GM21390 (cell line): Measurements from ENCODE around the gene HLA-B.

Source experiments
- ATAC-seq: cut with Tn5 transposase; IDR thresholded peaks from one replicate; pipeline ENCODE4 v1.9.1; 2021; ENCODE audit not compliant: unreplicated experiment

Gene HLA-B

DNA sequence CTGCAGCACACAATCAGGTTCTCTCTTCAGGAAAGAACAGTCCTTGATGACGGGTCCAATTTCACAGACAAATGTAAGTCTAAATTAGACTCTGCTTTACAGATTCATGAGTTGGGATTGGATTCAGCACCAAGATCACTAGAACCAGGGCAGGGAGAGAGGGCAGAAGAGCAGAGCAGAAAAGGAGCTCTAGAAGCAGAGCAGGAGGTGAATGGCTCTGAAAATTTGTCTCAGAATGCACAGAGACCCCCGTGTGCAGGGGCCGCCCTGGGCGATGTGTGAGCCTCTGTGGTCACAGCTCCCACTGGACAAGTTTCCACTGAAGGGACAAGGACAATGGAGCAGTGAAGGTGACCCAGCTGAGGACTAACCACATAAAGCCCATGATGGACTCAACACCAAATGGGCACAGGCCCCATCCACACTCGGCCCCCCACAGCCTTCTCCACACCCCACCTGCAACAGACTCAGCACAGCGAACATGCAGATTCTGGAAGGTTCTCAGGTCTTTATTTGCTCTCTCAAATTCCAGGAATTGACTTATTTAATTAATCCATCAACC lies 3.5 kb downstream of the HLA-B start:
- ATAC-seq = no peak

DNA sequence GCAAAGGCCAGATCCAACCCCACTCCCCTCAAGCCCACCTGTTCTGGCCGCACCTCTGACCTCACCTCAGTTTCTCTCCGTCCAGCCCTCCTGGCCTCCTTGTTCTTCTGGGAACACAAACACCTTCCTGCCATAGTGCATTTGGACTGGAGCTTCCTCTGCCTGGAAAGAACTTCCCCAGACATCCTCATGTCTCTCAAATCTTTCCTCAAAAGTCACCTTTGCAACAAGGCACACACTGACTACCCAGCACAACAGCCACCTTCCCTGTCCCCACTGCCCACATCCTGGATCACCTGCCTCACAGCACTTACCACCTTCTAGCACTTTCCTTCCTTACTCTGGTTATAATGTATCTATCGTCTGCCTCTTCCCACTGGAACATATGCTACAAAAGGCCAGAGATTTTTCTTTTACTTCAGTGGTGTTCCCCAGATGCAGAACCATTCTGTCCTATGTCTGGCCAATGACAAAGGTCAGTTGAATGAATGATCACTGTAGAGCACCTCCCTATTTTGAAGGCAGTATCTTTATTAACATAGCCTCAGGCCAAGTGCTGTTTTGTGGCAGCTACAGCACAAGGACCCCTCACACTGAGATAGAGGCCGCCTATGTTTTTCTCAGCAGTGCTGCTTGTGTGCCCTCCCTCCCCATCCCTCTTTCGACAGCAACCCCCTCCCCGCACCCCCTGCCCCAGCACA lies 4.1 kb downstream of the HLA-B start:
- ATAC-seq = no peak

DNA sequence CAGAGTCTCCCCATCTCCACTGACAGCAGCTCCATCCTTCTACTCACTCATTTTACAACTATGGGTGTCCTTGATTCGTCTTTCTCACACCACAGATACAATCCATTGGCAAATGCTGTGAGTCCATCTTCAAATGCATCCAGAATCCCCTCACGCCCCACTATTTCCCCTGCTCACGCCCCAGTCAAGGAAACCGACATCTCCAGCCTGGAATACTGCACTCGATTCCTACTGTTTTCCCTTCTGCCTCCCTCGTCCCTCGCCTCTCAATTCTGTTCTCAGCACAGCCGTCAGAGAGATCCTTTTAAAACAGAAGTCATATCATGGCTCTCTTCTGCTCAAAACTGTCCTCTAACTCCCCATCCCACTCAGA lies 4.7 kb downstream of the HLA-B start:
- no peak for ATAC-seq

DNA sequence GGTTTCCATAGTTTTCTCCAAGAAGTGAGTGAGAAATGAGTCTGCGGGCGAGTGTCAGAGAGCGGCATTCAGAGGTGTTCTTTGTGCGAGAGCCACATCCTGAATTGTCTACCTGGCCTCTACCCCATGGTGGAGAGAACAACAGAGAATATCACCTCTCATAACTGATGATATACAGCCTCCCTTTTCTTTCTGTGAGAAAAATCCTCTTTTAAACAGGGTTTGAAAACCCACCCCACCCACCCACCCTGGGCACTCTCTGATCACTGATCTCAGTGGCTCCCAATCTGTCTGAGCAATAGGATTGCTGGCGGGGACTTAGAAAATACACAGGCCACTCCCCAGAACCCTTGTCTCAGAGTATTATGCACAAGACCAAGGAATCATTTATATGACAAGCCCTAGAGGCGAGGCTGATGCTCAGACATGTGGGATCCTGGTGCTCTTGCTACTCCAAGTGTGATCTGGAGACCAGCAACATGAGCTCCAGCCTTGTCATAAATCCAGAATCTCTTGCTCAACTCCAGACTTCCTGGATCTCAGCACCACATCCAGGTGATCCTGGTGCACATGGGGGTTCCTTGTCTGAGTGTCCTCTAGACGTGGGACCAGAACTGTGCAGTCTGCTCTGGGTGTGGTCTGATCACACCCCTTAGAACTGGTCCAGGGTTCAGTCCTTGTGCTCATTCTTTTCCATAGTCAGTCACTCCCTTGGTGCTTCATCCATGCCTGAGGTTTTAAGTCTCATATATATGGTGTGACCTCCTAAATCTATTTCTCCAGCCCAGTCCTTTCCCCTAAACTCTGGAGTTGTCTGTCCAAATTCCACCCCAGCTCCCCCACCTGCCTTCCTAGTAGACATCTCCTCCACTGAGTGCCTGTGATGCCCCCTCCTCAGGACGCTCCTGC lies 5.3 kb downstream of the HLA-B start:
- no peak for ATAC-seq

DNA sequence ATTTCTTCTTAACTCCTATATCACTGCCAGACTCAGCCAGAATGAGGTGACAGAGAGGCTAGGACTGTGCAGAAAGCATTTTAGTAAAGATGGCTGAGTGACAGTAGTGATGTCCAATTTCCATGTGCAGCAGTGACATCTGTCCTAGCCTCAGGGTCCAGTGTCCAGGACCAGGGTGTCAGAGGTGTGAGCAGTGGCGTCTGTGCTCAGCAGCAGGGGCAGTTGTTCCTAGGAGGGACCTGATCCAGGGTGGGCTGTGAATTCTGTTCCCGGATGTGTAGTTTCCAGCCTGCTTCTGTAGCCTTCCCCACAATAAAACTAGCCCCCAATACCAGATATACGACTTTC lies 6.0 kb downstream of the HLA-B start:
- no peak for ATAC-seq

DNA sequence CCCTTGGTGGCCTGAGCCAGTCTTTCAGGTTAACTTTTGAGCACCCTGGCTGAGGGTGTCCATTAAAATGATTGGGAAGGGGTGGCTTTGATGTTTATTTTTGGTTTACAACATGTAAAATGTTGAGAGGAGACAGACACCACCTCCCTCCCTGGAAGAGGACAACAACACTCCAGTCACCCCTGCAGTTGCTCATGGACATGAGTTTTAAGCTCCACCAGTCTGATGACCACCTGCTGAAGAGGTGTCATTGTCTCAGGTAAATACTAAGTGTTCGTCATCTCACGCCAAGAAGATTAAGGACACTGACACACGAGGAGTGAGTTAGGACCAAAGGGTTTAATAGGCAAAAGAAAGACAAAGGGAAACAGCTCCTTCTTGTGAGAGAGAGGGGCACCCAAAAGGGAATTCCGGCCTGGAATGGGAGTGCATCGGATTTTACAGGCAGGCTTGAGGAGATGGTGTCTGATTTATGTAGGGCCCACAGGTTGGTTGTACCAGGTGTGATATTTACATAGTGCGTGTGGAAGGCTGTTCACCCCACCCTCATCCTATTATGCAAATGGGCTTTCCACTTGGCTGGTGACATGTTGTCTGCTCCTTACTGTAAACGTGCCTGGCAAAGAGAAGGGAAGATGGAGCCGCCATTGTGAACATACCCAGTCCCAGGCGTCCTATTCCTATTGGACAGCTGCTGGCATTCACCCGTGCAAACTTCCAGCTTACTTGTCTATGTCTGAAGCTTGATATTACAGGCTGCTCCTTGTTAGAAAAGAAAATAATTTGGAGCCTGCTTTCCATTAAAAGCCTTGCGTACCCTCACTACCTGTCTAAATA lies 6.6 kb downstream of the HLA-B start:
- no peak for ATAC-seq

DNA sequence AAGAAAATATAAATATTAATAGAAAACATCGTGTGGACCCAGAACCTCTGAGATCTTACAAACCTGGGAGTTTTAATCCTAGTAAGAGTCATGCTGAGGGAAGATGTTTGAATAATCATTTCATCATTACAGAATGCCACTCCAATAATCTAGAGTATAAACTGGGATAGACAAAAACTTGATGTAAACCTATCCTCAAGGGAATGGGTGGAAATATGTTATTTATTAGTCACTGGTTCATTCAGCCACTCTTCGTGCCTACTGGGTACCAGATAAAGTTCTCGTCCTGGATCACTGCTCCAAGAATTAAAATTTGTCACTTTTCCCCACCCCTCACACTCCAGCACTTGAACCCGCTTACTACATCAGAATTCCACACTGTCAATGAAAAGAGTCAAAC lies 7.7 kb downstream of the HLA-B start:
- no peak for ATAC-seq

DNA sequence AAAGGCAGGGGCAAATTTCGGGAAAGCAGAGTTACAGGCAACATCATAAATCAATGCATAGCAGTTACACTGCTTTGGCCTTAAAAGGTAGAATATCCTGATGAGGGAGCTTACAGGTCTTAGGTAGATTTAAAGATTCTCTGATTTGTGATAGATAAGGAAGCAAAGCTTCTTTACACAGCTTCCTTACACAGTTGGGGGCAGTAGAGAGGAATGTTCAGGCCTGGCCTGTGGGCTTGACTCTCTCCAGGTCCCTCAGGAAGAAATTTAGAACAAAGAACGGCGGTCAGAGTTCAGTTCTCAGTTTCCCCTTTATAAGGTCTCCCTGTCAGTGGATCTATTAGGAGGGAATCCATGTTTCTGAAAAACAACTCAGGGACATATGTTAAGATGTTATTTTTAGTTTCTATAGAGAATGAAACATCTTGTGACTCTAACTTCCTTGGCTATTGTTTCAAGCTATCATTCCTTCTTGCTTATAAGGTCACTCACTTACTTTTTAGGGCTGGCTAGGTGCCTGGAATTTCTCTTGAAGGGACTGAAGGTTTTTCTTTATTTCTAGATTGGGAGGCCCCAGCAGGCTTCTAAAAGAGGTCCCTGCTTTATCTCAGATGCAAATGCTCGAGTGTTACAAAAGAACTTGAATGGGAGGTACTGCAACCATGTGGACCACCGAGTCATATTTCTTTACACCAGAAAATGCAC lies 11.8 kb downstream of the HLA-B start:
- no peak for ATAC-seq

DNA sequence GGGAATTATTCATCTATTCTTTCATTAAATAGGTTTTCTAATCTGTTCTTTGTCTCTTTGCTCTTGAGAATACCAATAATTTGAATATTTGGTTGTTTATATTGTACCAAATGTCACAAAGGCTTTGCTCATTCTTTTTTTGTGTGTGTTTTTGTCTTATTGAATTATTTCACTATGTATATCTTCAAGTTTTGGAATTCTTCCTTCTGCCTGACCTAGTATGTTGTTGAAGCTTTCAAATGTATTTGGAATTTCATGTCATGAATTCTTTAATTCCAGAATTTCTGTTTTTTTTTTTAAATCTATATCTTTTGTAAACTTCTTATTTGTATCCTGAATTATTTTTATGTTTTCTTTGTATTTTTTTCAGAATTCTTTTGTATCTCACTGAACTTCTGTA lies 16.8 kb downstream of the HLA-B start:
- no peak for ATAC-seq

DNA sequence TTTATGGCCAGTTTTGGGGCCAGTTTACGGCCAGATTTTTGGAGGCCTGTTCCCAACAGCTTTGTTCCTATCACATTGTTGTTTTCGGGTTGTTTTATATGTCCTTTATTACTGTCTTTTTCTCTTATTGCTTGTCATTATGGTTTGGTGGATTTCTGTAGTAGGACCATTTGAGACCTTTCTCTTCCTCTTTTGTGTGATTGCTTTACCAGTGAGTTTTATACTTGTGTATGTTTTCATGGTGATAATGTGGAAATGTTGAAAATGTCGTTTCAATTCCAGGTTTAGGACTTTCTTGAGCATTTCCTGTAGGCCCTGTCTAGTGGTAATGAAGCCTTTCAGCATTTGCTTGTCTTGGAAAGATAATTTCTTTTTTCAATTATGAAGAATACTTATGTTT lies 17.8 kb downstream of the HLA-B start:
- ATAC-seq = no peak

DNA sequence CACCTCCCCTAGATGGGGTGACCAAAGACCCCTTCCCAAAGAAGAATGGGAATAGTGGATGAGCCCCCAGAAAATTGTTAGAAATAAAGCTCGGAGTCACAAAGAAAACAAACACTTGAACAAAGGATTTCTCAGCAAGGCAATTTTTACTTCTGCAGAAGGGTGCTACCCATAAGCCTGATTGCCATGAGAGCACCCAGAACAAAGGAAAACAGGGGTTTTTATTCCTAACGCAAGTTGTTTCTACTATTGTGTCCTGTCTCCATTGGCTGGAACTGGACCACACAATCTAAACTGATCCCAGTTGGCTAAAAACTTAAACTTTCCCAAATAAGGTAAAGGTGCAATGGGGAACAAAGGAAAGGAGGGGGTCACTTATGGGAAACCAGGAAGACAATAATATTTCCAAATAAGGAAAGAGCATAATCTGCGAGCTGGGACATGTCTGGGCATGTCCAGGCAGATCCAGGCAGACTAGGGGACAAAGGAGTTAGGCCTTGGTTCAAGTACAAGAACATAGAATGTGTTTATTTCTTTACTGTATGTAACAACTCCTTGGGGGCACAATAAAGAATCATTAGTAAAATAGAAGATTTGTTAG lies 20.0 kb downstream of the HLA-B start:
- no peak for ATAC-seq

DNA sequence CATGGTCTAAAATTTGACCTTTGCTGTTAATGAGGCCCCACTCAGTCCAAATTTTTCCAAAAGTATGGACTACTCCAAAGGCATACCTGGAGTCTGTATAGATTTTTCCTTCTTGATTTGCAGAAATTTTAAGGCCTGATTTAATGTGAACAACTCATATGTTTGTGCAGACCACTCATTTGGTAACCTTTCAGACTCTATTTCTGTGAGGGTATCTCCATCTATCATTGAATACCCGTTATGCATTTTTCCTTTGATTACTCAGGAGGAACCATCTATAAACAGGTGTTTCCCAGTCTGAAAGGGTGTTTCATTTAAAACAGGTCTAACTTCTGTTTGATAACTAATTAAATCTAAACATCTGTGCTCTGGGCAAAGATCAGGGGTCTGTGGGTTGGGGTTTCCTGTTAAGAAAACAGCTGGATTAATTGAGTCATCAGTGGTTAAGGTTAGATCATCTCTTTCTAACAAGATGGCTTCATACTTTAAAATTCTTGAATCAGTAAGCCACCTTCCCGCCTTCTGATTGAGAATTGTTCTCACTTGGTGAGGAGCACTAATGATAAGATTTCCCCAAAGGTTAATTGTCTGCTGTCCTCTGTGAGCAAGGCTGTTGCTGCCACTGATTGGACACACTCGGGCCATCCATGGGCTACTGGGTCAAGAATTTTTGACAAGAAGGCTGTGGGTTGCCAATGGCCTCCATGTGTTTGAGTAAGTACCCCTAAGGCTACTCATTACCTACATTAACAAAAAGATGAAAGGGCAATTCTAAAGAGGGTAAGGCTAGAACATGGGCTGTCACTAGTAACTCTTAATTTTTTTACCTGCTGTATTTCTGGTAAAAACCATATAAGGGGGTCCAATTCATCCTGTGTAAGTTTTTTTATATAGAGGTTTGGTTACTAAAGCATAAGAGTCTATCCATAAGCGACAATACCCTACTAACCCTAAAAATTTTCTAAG lies 24.1 kb downstream of the HLA-B start:
- ATAC-seq = no peak

DNA sequence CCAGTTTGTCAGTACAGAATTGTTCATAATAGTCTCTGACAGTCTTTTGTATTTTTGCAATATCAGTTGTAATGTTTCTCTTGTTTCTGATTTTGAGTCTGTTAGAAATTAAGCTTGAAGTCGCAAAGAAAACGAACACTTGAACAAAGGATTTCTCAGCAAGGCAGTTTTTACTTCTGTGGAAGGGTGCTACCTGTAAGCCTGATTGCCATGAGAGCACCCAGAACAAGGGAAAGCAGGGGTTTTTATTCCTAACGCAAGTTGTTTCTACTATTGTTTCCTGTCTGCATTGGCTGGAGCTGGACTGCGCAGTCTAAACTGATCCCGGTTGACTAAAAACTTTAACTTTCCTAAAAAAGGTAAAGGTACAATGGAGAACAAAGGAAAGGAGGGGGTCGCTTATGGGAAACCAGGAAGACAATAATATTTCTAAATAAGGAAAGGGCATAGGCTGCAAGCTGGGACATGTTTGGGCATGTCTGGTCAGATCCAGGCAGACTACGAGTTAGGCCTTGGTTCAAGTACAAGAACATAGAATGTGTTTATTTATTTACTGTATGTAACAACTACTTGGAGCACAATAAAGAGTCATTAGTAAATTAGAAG lies 28.5 kb downstream of the HLA-B start:
- ATAC-seq = no peak

DNA sequence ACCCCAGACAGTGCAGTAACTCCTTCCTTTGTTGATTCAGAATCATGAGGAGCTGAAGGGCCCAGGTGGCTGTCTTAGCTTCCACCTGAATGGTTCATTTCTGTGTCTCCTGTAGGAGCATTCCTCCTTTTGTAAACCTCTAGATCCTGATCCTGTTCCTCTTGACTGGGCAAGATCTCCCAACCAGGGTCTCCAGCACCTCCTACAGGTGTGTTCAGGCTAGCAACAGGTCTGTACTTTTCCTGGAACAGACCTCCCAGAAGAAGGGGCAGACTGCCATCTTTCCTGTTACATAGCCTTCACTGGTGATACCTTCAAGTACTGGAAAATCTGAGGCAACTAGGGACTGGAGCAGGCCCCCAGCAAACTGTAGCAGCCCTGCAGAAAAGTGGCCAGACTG lies 35.2 kb downstream of the HLA-B start:
- no peak for ATAC-seq

DNA sequence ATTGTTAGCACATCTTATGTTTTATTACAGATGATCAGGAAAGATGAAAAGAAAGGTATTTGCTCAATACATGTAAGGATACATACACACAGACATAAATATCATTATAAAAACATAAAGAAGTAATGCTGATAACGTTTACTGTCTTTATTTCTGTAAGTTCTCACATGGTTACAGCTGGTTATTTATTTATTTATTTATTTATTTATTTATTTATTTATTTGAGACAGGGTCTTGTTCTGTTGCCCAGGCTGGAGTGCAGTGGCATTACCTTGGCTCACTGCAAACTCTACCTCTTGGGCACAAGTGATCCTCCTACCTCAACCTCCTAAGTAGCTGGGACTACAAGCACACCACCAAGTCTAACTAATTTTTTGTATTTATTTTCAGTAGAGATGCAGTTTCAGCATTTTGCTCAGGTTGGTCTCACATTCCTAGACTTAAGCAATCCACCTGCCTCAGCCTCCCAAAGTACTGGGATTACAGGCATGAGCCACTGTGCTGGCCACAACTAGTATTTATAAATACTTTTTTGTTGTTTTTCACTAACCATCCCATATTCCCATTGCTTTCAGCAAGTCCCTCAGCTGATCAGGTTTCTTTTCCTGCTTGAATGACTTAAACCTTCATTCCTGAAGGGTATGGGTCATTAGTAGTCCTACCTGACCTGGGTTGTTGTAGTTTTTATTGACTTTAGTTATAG lies 35.8 kb downstream of the HLA-B start:
- no peak for ATAC-seq

DNA sequence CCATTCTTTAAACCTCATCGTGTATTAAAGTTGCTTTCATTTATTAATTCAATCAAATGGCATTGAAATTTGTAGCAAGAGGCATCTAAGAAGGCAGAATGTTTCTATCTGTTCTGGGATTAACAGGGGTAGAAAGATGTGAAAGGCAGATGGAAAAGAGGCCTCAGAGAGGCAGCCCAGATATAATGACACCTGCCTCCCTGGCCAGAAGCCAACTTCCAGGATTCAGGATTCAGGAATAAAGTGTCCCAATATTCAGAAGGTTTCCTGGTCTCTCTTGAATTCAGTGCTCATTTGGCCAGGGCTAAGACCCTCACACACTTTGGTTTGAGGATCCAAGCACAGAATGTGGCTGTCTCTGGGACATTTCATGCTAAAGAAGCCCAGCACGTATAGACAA lies 39.9 kb downstream of the HLA-B start:
- no peak for ATAC-seq

DNA sequence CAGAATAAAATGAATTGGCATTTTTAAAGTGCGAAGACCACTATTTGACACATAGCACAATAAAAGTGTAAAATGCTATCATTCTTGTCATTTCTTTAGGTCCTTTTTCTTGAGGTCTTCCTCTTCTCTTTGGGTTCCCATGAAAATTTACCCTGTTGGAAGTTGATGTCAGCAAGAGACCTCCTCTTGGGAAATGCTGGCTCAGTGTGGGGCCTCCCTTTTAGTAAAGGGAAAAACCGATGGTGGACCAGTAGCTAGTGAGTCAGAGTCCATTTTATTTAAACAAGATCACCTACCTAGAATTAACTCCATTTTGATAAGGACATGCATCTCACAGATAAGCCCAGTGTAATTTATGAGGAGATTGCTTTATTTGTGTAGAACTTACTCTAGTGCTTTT lies 47.3 kb downstream of the HLA-B start:
- no peak for ATAC-seq

DNA sequence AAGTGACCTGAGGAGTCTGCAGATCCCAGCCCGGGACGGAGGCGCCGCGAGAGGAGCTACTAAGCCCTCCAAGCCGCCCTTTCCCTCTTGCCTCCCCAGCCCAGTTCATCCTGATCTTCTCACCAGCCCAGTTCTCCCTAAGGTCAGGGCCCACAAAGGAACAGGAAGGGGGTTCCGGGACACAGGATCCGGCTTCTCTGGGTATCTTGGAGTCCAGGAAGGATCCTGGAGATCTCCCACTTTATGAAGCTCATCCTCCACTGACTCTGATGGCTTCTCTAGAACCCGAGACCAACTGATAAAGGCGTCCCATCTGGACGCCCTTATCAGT lies 48.2 kb downstream of the HLA-B start:
- no peak for ATAC-seq
